Measurements from ENCODE around the gene ARID1B. TPM values are rescaled to one million over a fixed set of nuclear protein-coding genes. Genes with fewer than 3 reads are reported as not detected.

ARID1B gene
- total RNA-seq, 6 experiments from 2014 or later, result 23.2 to 35.3 (median 30.7) TPM

DNA sequence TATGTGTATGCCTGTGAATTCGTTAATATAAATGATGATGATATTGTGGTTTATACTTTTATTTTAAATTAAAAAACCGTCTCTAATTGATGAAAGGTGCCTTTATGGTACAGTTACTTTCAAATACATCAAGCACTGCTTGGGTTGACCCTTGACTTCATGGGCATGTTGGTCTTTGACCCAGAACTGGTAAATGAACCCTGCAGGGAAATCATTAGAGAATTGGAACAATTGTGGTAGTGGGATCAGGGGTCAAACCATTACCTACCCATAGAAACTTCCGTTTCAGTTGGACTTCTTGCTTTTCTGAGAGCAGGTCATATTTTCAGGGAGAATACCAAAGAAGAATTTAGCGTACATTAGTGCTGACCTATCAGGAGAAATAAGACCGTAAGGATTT, 288.2 kb downstream of the ARID1B start:
- intact Hi-C loops (cut with DNase I), result no loop called here
- H3K36me3 ChIP-seq, result peaks cover 0 to 1% (median 0%) of the 10 kb centered on the region in 4 donors
- no peaks in the 10 kb centered on the region for H3K9me3 ChIP-seq
- H3K4me1 ChIP-seq, result peaks cover 0 to 8% (median 0%) of the 10 kb centered on the region in 4 donors
- no peaks in the 10 kb centered on the region for H3K27me3 ChIP-seq
- DNase-seq (no peak), ATAC-seq (no peak)
- TF ChIP-seq POLR2A (IDR thresholded peaks at IDR 0.05), result no peak
- TF ChIP-seq, protein P1, sequence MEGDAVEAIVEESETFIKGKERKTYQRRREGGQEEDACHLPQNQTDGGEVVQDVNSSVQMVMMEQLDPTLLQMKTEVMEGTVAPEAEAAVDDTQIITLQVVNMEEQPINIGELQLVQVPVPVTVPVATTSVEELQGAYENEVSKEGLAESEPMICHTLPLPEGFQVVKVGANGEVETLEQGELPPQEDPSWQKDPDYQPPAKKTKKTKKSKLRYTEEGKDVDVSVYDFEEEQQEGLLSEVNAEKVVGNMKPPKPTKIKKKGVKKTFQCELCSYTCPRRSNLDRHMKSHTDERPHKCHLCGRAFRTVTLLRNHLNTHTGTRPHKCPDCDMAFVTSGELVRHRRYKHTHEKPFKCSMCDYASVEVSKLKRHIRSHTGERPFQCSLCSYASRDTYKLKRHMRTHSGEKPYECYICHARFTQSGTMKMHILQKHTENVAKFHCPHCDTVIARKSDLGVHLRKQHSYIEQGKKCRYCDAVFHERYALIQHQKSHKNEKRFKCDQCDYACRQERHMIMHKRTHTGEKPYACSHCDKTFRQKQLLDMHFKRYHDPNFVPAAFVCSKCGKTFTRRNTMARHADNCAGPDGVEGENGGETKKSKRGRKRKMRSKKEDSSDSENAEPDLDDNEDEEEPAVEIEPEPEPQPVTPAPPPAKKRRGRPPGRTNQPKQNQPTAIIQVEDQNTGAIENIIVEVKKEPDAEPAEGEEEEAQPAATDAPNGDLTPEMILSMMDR (IDR thresholded peaks at IDR 0.05), result no peak
- WGBS (ENCODE audit: insufficient coverage, low coverage, low lambda C conversion rate, missing lambda C conversion rate), result 88% methylated on average over 5 of the region's 5 CpGs
- no peak overlapping the region for H3K4me3 ChIP-seq
- no peak overlapping the region for H3K27ac ChIP-seq

DNA sequence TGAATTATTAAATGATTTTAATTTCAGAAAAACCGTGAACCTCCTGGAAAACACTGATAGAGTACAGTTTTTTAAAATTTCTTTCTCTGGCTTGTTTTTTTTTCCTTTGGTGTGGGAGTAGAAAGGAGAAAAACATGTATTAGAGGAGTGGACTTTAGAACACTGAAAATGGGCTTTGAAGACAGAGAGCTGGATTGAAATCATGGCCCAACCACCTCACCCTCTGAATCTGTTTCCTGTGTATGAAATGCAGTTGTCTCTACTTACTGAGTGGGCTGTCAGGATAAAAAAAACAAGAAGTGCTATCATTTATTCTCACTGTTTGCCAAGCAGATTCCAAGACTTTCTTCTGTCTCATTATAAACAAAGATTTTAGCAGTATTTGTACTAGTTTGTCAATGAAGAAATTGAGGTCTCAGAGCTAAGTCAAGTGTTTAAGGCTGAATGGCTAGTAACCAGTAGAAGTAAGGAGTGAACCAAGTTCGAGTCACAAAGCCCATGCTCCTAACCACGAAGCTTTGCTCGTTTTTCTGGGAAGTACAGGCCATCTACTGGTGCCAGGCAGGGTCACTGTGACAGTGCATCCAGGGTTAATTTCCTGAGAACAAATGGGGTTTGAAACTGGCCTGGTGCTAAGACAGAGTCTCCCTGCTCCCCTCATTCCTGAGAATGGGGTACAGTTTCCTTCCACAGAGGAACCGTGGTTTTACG, 289.8 kb downstream of the ARID1B start:
- Histone ChIP-seq H3K4me1 (peaks cover 0 to 8% (median 0%) of the 10 kb centered on the region in 4 donors), H3K4me3 (no peak overlapping the region), H3K9me3 (no peaks in the 10 kb centered on the region), H3K27me3 (no peaks in the 10 kb centered on the region), H3K36me3 (no peaks in the 10 kb centered on the region), H3K27ac (no peak overlapping the region)
- intact Hi-C loops (cut with DNase I), result no loop called here
- ATAC-seq (no peak), DNase-seq (no peak)
- TF ChIP-seq POLR2A (IDR thresholded peaks at IDR 0.05), result no peak
- TF ChIP-seq, protein P1 (IDR thresholded peaks at IDR 0.05), result no peak
- WGBS (ENCODE audit: insufficient coverage, low coverage, low lambda C conversion rate, missing lambda C conversion rate), result 82% methylated on average over 4 of the region's 6 CpGs

DNA sequence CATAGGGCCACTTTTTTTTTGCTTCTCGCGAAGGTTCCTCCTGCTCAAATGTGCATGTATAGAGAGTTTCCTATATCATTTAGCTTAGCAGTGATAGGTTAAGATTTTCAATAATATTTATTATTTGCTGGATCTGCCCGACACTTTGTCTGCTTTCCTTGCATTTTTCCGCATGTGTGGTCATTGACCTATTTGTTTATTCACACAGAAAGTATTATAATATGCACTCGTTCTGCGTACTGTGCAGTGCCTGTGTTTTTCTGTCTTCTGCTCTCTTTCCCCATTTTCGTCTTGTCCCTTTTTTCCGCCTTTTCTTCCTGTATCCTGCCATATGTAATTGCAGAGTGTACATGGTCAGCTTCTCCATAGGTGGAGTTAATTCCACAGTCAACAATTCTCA, 290.3 kb downstream of the ARID1B start:
- no peak for TF ChIP-seq POLR2A (IDR thresholded peaks at IDR 0.05)
- TF ChIP-seq, protein P1 (IDR thresholded peaks at IDR 0.05), result no peak
- 73% methylated on average over 8 of the region's 8 CpGs for WGBS (ENCODE audit: insufficient coverage, low coverage, low lambda C conversion rate, missing lambda C conversion rate)
- H3K4me1 ChIP-seq, result peaks cover 0 to 8% (median 0%) of the 10 kb centered on the region in 4 donors

DNA sequence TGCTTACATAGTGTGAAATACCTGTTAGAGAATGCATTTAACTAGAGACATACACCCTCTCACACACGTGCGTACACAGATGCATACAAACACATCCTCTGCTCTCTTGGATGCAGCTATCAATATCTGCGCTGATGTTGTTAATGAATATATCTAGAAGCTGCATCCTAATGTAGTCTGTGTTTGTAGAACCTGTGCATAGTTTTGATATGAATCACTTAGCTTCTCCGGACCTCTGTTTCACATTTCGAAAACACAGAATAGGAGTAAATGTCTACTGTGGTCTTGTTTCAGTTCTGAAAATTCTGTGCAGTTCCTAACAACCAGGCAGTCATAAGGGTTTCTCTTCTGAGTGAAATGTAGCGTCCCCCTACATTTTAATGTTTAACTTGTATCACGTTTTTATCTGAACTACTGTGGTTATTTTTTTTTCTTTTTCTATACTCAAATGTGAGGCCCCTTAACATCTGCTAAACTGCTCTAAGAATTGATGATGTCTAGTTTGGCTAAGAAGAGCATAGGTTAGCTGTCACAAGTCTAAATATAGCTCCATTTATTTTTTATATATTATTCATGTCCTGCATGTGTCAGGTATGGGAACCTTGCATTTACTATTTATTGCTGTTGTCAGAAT, 291.6 kb downstream of the ARID1B start:
- WGBS (ENCODE audit: insufficient coverage, low coverage, low lambda C conversion rate, missing lambda C conversion rate), result 55% methylated on average over 7 of the region's 7 CpGs
- DNase-seq (no peak), ATAC-seq (peak in 1 of 4 donors; percentile 50)
- no peaks in the 10 kb centered on the region for H3K36me3 ChIP-seq
- H3K9me3 ChIP-seq, result no peaks in the 10 kb centered on the region
- intact Hi-C loops (cut with DNase I), result no loop called here
- no peak overlapping the region for H3K4me3 ChIP-seq
- no peak overlapping the region for H3K27ac ChIP-seq
- no peak for TF ChIP-seq POLR2A (IDR thresholded peaks at IDR 0.05)
- TF ChIP-seq, protein P1 (IDR thresholded peaks at IDR 0.05), result no peak
- no peaks in the 10 kb centered on the region for H3K27me3 ChIP-seq
- H3K4me1 ChIP-seq, result peaks cover 0 to 8% (median 0%) of the 10 kb centered on the region in 4 donors

More for the DNA sequence above, 290.3 kb downstream of the ARID1B start:
- H3K36me3 ChIP-seq, result no peaks in the 10 kb centered on the region
- DNase-seq, result no peak
- intact Hi-C loops (cut with DNase I), result no loop called here
- no peak for ATAC-seq
- H3K9me3 ChIP-seq, result no peaks in the 10 kb centered on the region
- no peak overlapping the region for H3K27ac ChIP-seq
- H3K27me3 ChIP-seq, result no peaks in the 10 kb centered on the region
- no peak overlapping the region for H3K4me3 ChIP-seq
